Upper lobe of right lung (tissue), 1 donor: ENCODE data around the gene NRTN. TPM values are rescaled to one million over a fixed set of nuclear protein-coding genes. Genes with fewer than 3 reads are reported as not detected.

Experiments
- ATAC-seq: fragments of 200-7000 bp; cut with Tn5 transposase; one replicate; pipeline ENCODE4 v1.9.1; 2020; ENCODE audit warnings: mild to moderate bottlenecking, moderate library complexity
- DNase-seq: peaks from one replicate; pipeline ENCODE4 v3.0.0-alpha.2; 2020
- H3K27ac ChIP-seq: fragments of 200-600 bp; one replicate; pipeline ENCODE4 v1.8.0; 2022
- H3K27me3 ChIP-seq: fragments of 200-600 bp; one replicate; pipeline ENCODE4 v1.8.0; 2022; ENCODE audit warnings: mild to moderate bottlenecking
- H3K36me3 ChIP-seq: fragments of 200-600 bp; one replicate; pipeline ENCODE4 v1.8.0; 2022
- H3K4me1 ChIP-seq: fragments of 200-600 bp; one replicate; pipeline ENCODE4 v1.8.0; 2022
- H3K4me3 ChIP-seq: fragments of 200-600 bp; one replicate; pipeline ENCODE4 v1.8.0; 2022; ENCODE audit warnings: mild to moderate bottlenecking
- H3K9me3 ChIP-seq: fragments of 200-600 bp; one replicate; pipeline ENCODE4 v1.8.0; 2022
- CTCF ChIP-seq: fragments of 200-600 bp; IDR thresholded peaks from one replicate; pipeline ENCODE4 v1.8.0; 2022; ENCODE audit warnings: antibody characterized with exemption
- intact Hi-C: fragments of 100-400 bp; cut with DNase I; formaldehyde crosslinking; loops from one replicate; pipeline ENCODE4 v1.11.0; 2022
- total RNA-seq: library from RNA; stranded (reverse); fragmentation: NEBNext Ultra II Directional; extraction: Animal tissue kit (Norgen Biotek cat#: 25700); gene quantifications from one replicate; pipeline ENCODE4 v1.2.1, GENCODE V29; 2021
- donor health status: DM: no; HTN: yes; CAD: no; lungs with severe emphysema.

Gene NRTN
- total RNA-seq, 1 donor from 2014 or later, result 2.1 TPM

GRCh38 chr19:5788422-5788821, 16.4 kb upstream of the NRTN start:
- no peaks in the 10 kb centered on the region for H3K9me3 ChIP-seq
- intact Hi-C loops, result no loop called here
- H3K4me1 ChIP-seq, result peaks cover 6% of the 10 kb centered on the region
- H3K27me3 ChIP-seq, result no peaks in the 10 kb centered on the region
- TF ChIP-seq CTCF, result no peak
- H3K36me3 ChIP-seq, result peaks cover 59% of the 10 kb centered on the region
- no peak overlapping the region for H3K4me3 ChIP-seq
- no peak for ATAC-seq
- no peak for DNase-seq
- H3K27ac ChIP-seq, result no peak overlapping the region

DNA sequence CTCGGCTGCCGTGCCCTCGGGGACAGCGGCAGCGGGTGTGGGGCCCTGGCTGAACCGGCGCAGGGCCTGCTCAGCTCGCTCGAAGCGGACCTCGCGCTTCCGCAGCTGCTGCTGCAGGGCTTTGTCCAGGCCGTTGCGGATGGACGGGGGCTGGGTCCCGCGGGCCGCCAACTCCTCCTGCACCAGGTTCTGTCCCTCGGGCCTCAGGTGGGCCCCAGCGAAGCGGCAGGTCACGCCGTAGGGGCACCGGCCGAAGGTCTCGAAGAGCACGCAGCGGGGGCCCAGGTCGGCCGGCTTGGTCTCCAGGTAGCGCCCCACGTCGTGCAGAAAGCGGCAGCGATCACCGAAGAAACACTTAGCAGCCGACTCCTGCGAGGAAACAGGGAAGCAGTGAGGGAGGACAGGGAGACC, 15.5 kb upstream of the NRTN start:
- no peak for DNase-seq
- Histone ChIP-seq H3K4me3 (no peak overlapping the region), H3K9me3 (no peaks in the 10 kb centered on the region), H3K36me3 (peaks cover 57% of the 10 kb centered on the region), H3K4me1 (peaks cover 6% of the 10 kb centered on the region), H3K27me3 (no peaks in the 10 kb centered on the region), H3K27ac (no peak overlapping the region)
- no peak for TF ChIP-seq CTCF
- intact Hi-C loops, result no loop called here
- no peak for ATAC-seq

DNA sequence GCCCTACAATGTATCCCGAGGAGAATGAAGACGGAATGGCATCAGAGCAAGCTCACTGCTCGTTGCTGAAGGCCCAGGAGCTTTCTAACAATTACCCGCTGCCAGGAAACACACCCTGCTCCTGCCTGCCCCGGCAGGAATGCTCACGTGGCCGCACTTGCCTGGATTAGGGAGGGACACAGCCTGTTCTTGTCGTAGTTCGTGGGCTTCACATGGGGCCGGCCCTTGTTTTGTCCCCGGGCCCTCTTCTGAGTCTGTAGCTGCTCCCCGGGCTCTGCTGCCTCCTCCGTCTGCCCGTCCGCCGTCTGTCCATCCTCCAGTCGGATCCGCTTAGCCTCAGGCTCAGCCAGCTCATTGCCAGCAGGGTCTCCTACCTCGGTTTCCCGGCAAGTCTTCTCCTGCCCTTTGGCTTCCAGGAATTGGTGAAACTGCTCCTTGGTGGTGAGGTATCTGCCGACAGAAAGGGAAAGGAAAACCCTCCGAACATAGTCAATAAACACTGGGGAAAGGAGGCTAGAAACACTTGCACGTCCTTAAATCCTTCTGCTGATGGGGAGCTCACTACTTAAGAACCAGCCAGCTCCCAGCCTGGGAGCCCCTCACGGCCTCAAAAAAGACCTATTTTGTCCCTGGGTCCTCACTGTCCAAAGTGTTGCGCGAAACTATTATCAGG, 14.8 kb upstream of the NRTN start:
- ATAC-seq, result no peak

GRCh38 chr19:5790559-5791520, 14.0 kb upstream of the NRTN start, which contains the start of gene DUS3L:
TSS of gene DUS3L (minus strand) at chr19:5791163. CDS start at chr19:5791141, 22 bp downstream.
- Histone ChIP-seq H3K9me3 (no peaks in the 10 kb centered on the region), H3K4me3 (peak within 1 kb of the TSS; percentile 85), H3K27me3 (no peaks in the 10 kb centered on the region), H3K36me3 (peaks cover 42% of the 10 kb centered on the region), H3K4me1 (peaks cover 6% of the 10 kb centered on the region), H3K27ac (peak within 1 kb of the TSS; percentile 99)
- peak; percentile 97 for ATAC-seq
- TF ChIP-seq CTCF, result no peak
- intact Hi-C loops, result no loop called here
- peak; percentile 98 for DNase-seq

More for the DNA sequence above, 14.8 kb upstream of the NRTN start:
- peak overlapping the region; percentile 85 for H3K4me3 ChIP-seq
- no peaks in the 10 kb centered on the region for H3K27me3 ChIP-seq
- H3K36me3 ChIP-seq, result peaks cover 50% of the 10 kb centered on the region
- intact Hi-C loops, result no loop called here
- no peaks in the 10 kb centered on the region for H3K9me3 ChIP-seq
- no peak for TF ChIP-seq CTCF
- no peak for DNase-seq
- H3K27ac ChIP-seq, result peak overlapping the region; percentile 99
- H3K4me1 ChIP-seq, result peaks cover 6% of the 10 kb centered on the region

- Histone ChIP-seq H3K4me1 (peaks cover 6% of the 10 kb centered on the region), H3K4me3 (no peak overlapping the region), H3K27me3 (no peaks in the 10 kb centered on the region), H3K9me3 (no peaks in the 10 kb centered on the region), H3K36me3 (peaks cover 28% of the 10 kb centered on the region), H3K27ac (no peak overlapping the region)
- no peak for TF ChIP-seq CTCF
- no peak for ATAC-seq
- intact Hi-C loops, result no loop called here
- DNase-seq, result no peak
Measured at GRCh38 chr19:5792224-5792623, 12.6 kb upstream of the NRTN start.
